NCI-H1105 treated with DMSO at 0.1 percent for 48 hours (cell line): Measurements from ENCODE around the gene UBXN2A.
"Not testable (repeated sequence)": the region's sequence is repeated elsewhere in the genome, so short reads cannot be mapped to it uniquely, and the experiment has no call there.

ENCODE experiments used
- DNase-seq: peaks from one replicate; lab custom pipeline; 2025; lab: John Stamatoyannopoulos, UW

Gene UBXN2A

DNA sequence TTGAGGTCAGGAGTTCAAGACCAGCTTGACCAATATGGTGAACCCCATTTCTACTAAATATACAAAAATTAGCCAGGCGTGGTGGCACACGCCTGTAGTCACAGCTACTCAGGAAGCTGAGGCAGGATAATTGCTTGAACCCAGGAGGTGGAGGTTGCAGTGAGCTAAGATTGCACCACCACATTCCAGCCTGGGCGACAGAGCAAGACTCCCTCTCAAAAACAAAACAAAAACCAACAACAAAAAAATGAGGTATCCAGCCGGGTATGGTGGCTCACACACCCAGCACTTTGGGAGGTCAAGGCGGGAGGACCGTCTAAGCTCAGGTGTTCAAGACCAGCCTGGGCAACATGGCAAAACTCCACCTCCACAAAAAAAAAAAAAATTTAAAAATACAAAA, 74.6 kb downstream of the UBXN2A start:
- DNase-seq = not testable (repeated sequence)

DNA sequence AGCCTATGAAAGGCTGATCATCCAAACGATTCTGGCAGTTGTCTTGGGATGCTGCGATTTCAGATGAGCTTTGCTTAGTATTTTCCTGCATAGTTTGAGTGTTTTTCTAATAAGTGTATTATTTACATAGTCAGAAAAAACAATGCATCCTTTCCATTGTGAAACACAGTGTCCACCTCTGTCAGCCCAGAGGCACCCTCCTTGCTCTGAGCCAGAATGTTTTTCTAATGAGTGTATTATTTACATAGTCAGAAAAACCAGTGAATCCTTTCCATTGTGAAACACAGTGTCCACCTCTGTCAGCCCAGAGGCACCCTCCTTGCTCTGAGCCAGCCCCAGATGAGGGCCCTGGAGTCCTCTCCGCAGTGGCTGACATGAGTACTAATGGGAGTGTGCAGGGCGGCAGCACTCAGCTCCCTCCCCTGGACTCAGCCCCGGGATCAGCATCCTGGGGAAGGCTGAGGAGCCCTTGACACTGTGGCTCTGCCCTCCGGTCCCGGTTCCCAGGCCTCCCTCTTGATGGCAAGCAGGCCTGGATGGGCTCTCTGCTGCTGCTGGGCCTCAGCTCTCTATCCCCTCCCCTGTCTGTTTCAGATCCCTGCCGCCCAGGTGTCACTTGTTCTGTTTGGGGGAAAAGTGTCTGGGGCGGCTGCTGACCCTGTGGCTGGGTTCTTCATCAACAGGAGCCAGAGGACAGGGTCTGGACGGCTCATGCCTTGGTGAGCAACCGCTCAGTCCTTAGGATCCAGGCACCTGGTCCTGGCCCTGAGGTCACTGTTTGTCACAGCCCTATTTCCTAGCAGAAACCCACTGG, 75.5 kb downstream of the UBXN2A start:
- no peak for DNase-seq

DNA sequence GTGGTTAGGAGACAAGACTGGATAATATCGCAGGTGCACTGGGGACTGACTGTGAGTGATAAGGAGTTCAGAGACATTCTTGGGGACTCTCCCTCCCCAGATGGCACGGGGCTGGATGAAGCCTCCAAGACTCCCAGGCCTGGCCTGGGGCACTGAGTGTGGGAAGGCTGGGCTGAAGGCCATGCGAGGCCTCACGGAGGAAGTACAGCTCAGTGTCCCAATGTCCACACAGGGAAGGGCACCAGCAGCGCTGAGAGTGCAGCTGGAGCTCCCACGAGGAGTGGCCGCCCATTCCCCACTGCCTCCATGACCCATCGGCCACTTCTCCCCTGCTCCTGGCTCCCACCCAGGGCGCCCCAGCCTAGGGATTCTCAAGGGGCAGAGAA, 76.1 kb downstream of the UBXN2A start:
- no peak for DNase-seq

DNA sequence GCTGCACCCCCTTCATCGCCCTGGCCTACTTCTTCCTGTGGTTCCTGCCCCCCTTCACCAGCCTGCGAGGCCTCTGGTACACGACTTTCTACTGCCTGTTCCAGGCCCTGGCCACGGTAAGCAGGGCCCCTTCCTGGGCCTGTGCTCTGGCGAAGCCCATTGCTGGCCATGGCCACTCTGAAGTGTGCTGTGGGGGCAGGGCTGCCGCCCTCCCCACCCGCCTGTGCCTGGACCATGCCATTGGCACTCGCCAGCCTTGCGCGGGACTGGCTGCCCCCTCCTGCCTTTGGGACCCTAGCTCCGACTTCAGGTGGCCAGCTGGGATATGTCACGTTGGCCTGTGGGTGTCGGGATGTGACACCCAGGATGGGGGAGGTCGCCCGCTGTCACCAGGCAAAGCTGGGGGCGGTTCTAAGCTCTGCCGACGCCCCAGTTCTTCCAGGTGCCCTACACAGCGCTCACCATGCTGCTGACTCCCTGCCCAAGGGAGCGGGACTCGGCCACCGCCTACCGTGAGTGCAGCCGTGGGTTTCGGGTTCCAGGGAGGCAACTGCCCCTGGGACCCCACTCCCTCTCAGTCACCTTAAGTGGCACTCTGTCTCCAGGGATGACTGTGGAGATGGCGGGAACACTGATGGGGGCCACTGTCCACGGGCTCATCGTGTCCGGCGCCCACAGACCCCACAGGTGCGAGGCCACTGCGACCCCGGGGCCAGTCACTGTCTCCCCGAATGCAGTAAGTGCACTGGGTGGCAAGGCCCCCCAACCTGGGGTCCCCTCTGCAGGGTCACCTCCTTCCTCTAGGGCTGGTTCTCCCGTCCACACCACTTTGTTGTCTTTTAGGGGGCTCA, 76.8 kb downstream of the UBXN2A start:
- DNase-seq = no peak

DNA sequence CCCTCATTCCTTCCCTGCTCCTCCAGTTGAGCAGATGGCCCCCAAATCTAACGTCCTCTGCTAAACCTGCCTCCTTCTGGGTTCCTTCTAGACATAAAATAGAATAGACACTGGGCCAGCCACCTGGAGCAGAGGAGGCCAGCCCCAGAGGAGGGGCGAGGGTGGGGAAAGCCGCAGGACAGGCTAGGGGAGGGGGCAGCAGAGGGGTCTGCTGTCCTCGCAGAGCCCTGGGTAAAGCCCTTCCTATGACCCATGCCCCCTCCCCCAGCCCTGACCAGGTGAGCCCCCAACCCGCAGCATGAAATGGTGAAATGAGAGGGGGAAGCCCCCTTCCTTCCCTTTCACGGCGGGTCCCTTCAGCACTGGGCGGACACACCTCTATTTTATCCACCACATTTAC, 77.4 kb downstream of the UBXN2A start:
- DNase-seq = no peak

DNA sequence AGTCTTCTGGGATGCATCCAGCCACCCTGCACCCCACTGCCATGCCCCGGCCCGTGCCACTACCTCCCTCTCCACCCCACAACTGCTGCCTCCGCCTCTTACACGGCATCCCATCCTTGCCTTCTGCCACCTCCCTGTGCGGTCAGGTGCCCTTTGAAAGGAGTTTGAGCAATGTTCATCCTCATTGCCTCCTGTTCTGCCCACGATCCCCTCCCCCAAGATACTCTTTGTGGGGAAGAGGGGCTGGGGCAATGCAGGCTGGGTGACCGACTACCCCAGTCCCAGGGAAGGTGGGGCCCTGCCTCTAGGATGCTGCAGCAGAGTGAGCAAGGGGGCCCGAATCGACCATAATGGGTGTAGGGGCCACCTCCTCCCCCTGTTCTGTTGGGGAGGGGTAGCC, 78.0 kb downstream of the UBXN2A start:
- DNase-seq = no peak

DNA sequence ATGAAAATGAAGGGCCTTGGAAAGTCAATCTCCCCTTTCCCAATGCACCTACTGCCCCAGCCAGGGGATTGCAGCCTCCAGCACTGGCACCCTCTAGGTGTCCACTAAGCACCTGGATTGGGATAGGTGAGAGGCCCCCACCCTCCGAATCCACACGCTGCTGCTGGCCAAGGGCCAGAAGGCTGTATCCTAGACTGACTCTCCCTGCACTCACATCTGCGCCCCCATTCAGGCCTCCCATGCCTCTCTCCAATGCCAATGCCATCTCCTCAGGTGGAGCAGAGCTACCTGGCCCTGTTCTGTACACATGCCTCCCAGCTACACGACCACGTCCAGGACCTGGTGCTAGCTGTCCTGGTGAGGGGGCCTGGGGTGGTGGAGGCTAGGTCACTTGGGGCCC, 79.5 kb downstream of the UBXN2A start:
- no peak for DNase-seq

DNA sequence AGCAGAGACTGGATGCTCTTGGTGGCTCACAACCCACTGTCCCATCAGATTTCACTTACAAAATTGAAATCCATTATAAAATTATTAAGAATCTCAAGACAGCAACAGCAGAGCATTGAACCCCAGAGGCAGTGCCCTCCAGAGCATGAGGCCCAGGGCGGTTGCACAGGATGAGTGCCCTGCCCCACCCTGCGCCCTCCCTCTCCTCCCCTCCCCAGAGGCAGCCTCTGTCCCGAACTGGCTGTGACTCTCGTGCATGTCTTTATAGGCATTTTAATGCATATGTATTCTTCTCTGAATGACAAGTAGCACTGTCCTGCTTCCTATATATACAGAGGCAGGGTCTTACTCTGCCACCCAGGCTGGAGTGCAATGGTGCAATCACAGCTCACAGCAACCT, 80.0 kb downstream of the UBXN2A start:
- DNase-seq = no peak

DNA sequence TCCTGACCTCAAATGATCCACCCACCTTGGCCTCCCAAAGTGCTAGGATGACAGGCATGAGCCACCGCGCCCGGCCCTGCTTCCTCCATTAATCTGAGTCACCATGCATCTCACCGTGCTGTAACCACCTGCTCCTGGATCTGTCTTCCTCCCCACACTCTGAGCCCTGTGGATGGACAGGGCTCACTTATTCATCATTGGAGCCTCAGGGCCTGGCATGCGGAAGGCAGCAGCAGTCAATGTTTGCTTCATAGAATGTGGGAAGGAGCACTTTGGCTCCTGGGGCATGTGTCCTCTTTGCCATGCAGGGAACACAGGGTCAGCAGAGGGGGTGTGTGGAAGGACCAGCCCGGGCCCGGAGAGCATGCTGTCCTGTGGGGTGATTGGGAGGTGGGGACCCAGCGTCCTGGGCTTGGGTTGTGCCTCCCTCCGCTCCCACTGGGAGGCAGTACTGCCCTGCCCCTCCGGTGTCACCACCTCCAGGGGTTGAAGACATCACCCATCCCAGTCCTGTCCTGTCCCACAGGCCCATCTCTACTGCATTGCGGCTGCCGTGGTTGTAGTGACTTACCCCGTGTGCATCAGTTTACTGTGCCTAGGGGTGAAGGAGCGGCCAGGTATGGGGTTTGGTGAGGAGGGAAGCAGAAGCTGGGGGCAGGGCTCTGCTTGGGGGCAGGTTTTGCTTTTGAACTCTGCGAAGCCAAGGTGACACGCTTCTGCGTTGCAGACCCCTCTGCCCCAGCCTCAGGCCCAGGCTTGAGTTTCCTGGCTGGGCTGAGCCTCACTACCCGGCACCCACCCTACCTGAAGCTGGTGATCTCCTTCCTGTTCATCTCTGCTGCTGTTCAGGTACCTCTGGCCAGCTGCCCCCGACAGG, 81.1 kb downstream of the UBXN2A start:
- no peak for DNase-seq

DNA sequence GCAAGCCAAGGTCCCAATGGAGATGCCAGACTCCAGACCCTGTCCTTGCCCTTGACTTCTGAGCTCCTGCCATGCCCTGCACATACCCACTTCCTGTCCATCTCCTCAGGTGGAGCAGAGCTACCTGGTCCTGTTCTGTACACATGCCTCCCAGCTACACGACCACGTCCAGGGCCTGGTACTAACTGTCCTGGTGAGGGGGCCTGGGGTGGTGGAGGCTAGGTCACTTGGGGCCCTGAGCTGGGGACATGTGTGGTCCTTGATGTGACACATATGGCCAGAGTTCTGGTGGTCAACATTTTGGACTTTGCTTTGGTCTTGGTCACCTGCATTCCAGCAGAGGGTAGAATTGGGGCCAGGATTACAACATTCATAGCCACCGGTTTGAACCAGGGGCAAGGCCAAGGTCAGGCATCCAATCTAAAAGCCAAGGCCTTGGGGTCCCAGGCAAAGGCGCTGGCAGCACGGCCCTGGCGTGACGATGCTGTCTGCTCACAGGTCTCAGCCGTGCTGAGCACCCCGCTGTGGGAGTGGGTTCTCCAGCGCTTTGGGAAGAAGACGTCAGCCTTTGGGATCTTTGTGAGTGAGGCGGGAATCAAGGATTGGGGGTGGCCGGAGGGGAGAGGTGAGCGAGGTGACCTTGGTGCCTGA, 82.2 kb downstream of the UBXN2A start:
- DNase-seq = no peak

DNA sequence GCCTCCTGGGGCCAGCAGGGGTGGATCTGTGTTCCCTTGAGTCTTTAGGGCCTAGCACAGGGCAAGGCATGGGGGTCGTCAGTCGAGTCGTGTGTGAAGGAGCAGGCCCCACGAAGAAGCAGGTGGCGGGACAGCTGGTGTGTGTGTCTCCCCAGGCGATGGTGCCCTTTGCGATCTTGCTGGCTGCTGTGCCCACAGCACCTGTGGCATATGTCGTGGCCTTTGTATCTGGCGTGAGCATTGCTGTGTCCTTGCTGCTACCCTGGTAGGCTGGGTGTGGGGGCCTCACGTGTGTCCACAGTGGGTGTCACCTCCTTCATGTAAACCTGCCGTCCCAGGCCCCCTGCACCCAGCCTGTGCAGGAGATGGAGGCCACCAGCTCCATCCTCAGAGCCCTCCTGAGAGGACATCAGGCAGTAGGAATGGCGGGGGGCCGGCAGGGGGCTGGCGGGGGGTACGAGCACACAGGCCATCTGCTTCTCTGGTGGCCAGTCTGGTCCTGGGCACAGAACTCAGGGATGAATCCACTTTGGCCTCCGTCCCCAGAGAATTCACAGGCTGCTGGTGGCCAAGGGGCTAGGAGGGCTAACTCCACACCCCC, 82.8 kb downstream of the UBXN2A start:
- DNase-seq = no peak

DNA sequence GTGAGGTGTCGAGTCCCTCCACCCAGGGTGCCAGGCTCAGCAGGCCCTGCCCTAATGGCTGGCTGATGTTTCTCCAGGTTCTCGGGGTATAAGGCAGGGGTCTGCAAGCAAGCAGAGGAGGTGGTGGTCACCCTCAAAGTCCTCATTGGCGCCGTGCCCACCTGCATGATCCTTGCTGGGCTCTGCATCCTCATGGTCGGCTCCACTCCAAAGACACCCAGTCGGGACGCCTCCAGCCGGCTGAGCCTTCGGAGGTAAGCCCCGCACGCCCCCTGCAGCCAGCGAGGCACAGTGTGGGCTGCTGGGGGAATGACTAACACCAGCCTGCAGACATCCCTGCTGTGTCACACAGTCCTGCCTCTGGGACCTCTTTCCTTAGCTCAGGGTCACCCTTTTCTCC, 83.8 kb downstream of the UBXN2A start:
- no peak for DNase-seq

DNA sequence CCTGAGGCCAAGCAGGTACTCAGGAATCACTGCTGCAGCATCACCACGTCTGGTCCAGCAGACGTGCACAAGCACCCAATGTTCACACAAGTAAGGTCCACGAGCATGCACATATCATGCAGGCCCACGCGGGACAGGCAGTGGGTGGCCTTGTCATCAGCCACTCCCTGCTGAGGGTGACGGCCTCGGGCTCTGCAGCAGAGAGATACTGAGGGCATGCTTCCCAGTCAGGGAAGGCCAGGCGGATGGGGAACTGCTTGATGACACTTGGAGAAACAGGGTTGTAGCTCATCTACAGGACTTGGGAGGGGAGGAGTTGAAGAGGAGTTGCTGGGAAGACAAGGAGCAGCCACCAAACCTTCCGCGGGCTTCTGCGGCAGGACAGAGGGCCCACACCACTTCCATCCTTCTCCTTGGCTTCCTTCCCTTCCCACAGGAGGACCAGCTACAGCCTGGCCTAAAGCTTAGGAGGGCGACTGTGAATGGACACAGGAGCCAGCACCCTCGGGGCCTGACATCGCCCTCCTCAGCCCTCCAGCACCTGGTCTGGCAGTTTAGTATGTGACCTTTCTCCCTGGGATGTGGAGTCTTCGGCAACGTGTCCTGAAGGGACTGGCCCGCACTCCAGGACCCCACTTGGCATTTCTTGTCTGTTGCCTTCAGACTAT, 84.9 kb downstream of the UBXN2A start:
- DNase-seq = no peak

DNA sequence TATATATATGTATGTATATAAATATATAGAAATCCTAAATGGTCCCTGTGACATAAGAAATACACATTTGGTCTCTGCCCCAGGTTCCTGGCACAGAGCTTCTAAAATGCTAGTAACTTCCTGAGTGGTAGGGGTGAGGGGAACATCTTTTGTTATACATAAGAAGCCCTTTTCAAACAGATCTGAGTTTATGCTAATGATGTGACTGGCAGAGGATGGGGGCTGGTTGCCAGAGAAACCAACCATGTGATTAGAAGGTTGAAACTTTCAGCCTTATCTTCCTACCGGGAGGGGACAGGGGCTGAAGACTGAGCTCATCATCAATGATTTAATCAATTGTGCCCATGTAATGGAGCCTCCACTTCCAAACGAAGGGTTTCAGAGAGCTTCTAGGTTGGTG, 86.0 kb downstream of the UBXN2A start:
- DNase-seq = no peak

DNA sequence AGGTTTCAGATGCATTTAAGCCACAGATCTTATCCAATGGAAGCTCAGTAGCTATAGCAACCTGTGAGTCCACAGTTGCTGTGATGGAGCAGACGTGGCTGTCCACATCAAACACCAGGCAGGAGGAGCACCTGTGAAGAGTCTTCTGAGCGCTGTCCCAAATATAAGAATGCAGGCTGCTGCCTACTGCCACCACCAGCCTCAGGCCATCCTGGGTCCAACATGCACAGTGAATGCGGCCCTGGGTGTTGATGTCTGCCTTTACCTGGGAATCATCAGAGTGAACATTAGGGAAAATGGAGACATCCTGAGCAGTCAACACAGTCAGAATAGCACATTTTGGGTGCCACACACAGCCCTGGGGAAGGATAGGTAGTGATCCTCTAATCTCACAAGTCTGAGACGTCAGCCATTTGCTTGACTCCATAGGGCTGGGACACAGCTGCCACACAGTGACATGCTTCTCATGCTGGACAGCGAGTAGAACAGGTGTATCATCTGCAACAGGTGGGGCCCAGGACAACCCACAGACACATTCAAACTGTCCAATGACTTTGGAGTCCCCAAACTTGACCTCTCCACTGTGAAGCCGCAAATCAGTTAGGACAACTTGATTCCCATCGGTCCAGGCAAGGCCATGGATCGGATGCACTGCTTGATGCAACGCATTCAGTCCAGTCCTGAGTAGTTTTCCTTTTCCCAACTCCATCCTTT, 98.7 kb downstream of the UBXN2A start:
- DNase-seq = no peak

DNA sequence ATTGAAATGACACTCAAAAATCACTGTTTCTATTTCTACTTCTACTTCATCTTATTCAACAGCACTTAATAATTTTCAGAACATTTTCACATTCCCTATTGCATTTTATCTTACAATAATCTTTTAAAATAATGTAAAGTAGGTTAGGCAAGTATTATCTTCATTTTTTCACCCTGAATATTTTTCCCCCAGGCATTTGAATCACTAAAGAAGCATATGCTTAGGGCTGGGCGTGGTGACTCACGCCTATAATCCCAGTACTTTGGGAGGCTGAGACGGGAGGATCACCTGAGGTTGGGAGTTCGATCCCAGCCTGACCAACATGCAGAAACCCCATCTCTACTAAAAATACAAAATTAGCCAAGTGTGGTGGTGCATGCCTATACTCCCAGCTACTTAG, 100.2 kb downstream of the UBXN2A start:
- no peak for DNase-seq

DNA sequence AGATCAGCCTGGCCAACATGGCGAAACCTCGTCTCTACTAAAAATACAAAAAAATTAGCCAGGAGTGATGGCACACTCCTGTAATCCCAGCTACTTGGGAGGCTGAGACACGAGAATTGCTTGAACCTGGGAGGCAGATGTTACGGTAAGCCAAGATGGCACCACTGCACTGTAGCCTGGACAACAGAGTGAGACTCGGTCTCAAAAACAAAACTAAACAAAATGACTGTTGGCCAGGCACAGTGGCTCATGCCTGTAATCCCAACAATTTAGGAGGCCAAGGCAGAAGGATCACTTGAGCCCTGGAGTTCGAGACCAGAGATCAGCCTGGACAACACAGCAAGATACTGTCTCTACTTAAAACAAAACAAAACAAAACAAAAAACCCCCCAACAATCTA, 102.9 kb downstream of the UBXN2A start:
- not testable (repeated sequence) for DNase-seq

DNA sequence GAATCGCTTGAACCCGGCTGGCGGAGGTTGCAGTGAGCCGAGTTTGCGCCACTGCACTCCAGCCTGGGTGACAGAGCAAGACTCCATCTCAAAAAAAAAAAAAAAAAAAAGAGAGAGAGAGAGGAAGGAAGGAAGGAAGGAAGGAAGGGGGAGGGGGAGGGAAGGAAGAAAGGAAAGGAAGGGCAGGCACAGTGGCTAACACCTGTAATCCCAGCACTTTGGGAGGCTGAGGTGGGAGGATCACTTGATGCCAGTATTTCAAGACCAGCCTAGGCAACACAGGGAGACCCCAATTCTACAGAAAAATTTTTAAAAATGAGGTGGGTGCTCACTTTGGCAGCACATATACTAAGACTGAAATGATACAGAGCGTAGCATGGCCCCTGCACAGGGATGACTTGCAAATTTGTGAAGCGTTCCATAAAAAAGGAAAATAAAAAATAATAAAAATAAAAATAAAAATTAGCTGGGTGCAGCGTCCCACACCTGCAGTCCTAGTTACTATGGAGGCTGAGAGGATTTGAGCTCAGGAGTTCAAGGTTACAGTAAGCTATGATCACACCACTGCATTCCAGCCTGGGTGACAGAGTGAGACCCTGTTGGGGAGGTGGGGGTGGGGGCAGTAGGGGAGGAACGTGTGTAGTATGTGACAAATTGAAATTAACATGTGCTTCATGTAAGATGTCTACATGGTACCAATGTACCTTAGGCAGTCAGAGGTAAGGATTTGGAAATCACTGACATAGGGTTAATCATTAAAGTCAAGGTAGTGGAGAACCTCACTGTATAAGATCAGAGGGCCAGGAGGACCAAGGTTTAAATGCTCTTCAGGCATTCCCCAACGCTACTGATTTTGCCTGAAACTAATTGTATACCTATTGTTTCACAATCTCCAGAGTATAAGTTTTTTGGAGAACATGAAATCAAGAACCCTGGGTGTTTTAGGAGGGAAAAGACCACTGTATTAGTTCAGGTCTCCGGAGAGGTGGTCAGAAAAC, 105.5 kb downstream of the UBXN2A start:
- no peak for DNase-seq

DNA sequence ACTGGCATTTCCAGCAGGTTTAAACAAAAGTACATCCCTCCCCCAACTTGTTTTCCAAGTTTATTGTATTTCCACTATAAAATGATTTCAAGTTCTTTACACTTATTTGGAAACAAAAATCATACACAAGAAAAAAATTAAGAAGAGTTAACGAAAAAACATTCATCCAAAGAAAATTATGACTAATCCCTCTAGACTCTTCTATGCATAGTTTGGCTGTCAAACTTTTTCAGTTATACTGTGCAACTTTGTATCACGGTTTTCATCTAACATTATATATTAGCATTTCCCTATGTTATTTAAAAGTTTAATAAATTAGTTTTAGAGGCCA, 106.3 kb downstream of the UBXN2A start:
- no peak for DNase-seq
